Measurements from ENCODE around the gene PBX3. TPM values are rescaled to one million over a fixed set of nuclear protein-coding genes. Genes with fewer than 3 reads are reported as not detected.

PBX3 gene
- total RNA-seq, 2 donors from 2014 or later: 71.1 to 91.5 TPM

DNA sequence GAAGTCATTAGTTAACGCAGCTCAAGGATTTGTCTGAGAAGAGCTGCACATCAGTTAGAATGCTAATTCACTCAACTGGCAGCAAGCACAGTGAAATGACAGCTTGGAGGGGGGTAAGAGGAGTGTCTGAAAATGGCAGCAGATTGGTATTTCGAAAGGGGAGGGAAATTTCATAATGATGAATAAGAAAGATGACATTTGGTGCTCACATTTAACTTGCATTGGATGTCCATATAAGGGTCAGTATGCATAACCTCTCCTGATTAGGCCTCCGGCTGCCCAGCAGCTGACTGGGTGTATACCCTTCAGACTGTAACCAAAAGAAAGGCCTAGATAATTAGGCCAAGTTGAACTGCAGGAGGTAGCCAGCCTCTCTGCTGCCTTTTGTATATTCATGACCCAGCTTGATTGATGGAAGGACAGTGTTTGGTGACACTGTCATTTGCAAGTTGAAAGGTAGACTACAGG, 131.0 kb downstream of the PBX3 start:
- no peaks in the 10 kb centered on the region for H3K36me3 ChIP-seq
- H3K9me3 ChIP-seq: no peaks in the 10 kb centered on the region
- H3K27me3 ChIP-seq: no peaks in the 10 kb centered on the region
- H3K4me3 ChIP-seq: no peak overlapping the region
- H3K27ac ChIP-seq: peak overlapping the region in 1 of 2 donors; percentile 70
- DNase-seq (ENCODE audit: low spot score): no peak
- H3K4me1 ChIP-seq: peaks cover 0 to 5% of the 10 kb centered on the region in 2 donors
- TF ChIP-seq, protein P1, sequence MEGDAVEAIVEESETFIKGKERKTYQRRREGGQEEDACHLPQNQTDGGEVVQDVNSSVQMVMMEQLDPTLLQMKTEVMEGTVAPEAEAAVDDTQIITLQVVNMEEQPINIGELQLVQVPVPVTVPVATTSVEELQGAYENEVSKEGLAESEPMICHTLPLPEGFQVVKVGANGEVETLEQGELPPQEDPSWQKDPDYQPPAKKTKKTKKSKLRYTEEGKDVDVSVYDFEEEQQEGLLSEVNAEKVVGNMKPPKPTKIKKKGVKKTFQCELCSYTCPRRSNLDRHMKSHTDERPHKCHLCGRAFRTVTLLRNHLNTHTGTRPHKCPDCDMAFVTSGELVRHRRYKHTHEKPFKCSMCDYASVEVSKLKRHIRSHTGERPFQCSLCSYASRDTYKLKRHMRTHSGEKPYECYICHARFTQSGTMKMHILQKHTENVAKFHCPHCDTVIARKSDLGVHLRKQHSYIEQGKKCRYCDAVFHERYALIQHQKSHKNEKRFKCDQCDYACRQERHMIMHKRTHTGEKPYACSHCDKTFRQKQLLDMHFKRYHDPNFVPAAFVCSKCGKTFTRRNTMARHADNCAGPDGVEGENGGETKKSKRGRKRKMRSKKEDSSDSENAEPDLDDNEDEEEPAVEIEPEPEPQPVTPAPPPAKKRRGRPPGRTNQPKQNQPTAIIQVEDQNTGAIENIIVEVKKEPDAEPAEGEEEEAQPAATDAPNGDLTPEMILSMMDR (IDR thresholded peaks at IDR 0.05): no peak

DNA sequence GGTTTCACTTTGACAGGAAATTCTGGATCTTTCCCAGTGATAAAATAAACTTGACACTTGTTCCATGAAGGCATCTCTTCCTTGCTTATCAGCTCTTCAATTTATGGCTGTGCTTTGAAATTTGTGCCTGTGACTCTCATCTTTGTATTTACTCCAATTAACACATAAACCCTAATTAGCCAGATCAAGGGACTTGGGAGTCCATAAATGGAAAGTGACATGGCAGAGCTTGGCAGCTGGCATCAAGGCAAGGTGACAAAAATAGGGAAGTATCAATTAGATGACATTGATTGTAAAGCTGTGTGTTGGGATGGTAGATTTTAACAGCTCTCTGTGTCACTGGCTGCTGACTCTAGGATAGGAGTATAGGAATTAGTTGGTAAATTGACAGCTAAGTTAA, 133.9 kb downstream of the PBX3 start:
- H3K27me3 ChIP-seq: no peaks in the 10 kb centered on the region
- no peaks in the 10 kb centered on the region for H3K9me3 ChIP-seq
- TF ChIP-seq, protein P1 (IDR thresholded peaks at IDR 0.05): no peak

DNA sequence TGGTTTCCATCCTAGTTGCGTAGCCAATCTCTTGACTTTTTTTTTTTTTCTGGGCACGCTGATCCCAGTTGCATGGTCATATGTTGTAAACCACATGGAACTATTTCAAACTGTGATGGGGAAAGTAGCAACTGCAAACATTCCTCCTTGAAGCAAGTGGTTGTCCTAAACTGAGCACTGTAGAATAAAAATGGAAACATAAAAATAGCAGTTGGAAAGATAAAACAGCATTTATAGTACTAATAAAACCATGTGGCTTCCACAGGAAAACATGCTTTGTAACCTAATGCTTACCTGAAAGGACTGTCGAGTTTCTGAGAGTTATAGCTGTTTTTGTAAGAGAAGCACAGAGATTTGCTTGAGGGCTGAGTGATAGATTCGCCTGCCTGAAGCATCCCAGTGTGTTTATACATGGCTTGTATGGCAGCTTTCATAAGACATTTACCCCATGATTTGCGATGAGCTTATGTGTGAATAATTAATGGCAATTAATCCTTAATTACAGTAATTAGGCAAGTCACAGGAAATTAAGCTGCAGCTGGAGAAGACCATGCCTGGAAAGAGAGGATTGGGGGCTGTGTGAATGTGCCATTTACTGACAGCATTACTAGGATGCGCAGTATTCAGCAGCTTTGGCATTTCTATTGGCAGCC, 136.5 kb downstream of the PBX3 start:
- peaks cover 0 to 41% of the 10 kb centered on the region in 2 donors for H3K4me1 ChIP-seq
- no peaks in the 10 kb centered on the region for H3K9me3 ChIP-seq
- TF ChIP-seq, protein P1 (IDR thresholded peaks at IDR 0.05): no peak
- no peak overlapping the region for H3K4me3 ChIP-seq
- no peaks in the 10 kb centered on the region for H3K36me3 ChIP-seq
- DNase-seq (ENCODE audit: low spot score): no peak
- no peaks in the 10 kb centered on the region for H3K27me3 ChIP-seq
- peak overlapping the region in 1 of 2 donors; percentile 17 for H3K27ac ChIP-seq

More for the DNA sequence above, 133.9 kb downstream of the PBX3 start:
- DNase-seq (ENCODE audit: low spot score): no peak
- Histone ChIP-seq H3K4me3 (no peak overlapping the region), H3K36me3 (no peaks in the 10 kb centered on the region), H3K27ac (peak overlapping the region in 1 of 2 donors; percentile 10), H3K4me1 (peaks cover 0 to 23% of the 10 kb centered on the region in 2 donors)

DNA sequence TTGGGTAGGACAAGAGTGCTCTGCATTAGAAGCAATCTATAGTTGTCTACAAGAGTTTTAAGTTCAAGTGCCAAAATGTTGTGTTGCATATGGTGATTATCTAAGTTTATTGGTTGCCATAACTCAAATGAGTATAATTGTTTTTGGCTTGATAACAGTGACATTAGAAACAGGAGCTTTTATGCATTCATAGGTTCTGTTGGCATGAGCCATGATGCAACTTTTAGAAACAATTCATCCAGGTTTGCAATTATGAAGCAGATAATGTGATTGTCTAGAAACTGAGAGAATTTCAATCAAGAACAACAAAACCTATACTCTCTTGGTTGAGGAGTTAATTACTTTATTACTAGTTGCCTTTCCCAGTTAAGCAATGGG, 137.0 kb downstream of the PBX3 start:
- Histone ChIP-seq H3K27me3 (no peaks in the 10 kb centered on the region), H3K4me3 (no peak overlapping the region), H3K36me3 (no peaks in the 10 kb centered on the region), H3K27ac (peak overlapping the region in 1 of 2 donors; percentile 17), H3K9me3 (no peaks in the 10 kb centered on the region), H3K4me1 (peaks cover 0 to 46% of the 10 kb centered on the region in 2 donors)
- TF ChIP-seq, protein P1 (IDR thresholded peaks at IDR 0.05): no peak
- DNase-seq (ENCODE audit: low spot score): no peak

DNA sequence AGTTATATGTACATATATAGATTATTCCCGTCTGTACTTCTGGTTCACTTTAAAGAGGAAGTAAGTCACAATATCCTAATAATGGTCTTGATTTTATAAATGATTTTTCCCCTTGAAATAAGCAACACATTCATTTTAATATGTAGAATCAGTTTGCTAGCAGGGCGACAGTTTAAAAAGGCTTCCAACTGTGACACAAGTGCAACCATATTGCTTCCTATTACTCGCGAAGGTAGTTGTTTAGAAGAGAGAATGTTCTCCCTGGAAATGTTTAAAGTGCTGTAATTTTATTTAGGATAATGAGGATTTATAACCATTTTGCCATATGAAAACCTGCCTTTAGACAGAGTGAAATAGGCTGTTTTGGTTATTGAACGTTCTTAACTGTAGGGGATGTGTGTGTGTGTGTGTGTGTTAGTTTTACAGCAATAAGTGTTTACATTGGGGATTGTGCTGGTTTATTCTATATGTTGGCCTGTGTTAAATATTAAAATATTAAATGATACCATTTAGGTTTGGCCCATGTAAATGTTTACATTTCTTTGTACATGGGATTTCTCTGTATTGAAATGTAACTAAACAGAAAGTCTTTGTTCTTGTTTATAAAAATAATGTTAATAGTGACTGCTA, 138.3 kb downstream of the PBX3 start:
- no peaks in the 10 kb centered on the region for H3K9me3 ChIP-seq
- H3K4me1 ChIP-seq: peaks cover 0 to 52% of the 10 kb centered on the region in 2 donors
- H3K36me3 ChIP-seq: no peaks in the 10 kb centered on the region
- DNase-seq (ENCODE audit: low spot score): no peak
- H3K27me3 ChIP-seq: no peaks in the 10 kb centered on the region
- TF ChIP-seq, protein P1 (IDR thresholded peaks at IDR 0.05): no peak
- no peak overlapping the region for H3K27ac ChIP-seq
- H3K4me3 ChIP-seq: no peak overlapping the region
